IMR-90 (cell line): ENCODE data around the gene ELFN1.

Experiments
- CTCF ChIP-seq: conservative IDR thresholded peaks from 2 replicates; pipeline ENCODE4 v1.5.1; 2012; ENCODE audit warnings: mild to moderate bottlenecking, low read depth, low read length, improper control_type of control experiment
- MXI1 ChIP-seq: IDR thresholded peaks from 2 replicates; pipeline ENCODE4 v1.6.1; 2012; ENCODE audit warnings: low read depth, mild to moderate bottlenecking, low read length, moderate library complexity, borderline replicate concordance
- POLR2A ChIP-seq: IDR thresholded peaks from 2 replicates; pipeline ENCODE4 v1.6.1; 2012; ENCODE audit warnings: mild to moderate bottlenecking, low read depth, low read length
- RCOR1 ChIP-seq: IDR thresholded peaks from 2 replicates; pipeline ENCODE4 v1.6.1; 2012; ENCODE audit warnings: mild to moderate bottlenecking, low read length, improper control_type of control experiment; ENCODE audit not compliant: insufficient replicate concordance
- RFX5 ChIP-seq: IDR thresholded peaks from 2 replicates; pipeline ENCODE4 v1.8.0; 2012; ENCODE audit warnings: low read depth, mild to moderate bottlenecking, low read length, moderate library complexity
- SMC3 ChIP-seq: fragments of 150-350 bp; IDR thresholded peaks from 2 replicates; pipeline ENCODE4 v1.6.1; 2016; ENCODE audit warnings: low read depth, mild to moderate bottlenecking, antibody characterized with exemption, low read length, moderate library complexity
- USF2 ChIP-seq: fragments of 150-350 bp; IDR thresholded peaks from 2 replicates; pipeline ENCODE4 v1.6.1; 2017; ENCODE audit warnings: mild to moderate bottlenecking, antibody characterized with exemption, low read length, low read depth

GRCh38 chr7:1675036-1675671 lies 5.1 kb downstream of the ELFN1 start:
- TF ChIP-seq CTCF (no peak), RFX5 (no peak), POLR2A (no peak), RCOR1 (no peak), MXI1 (no peak), USF2 (no peak), SMC3 (no peak)
